ENCODE results near the gene USP50.

- no peak for TF ChIP-seq CTCF (IDR thresholded peaks at IDR 0.05; ENCODE audit: insufficient read depth, low read length, poor library complexity, severe bottlenecking)
- TF ChIP-seq EZH2phosphoT487 (conservative IDR thresholded peaks at IDR 0.05; ENCODE audit: low read length), result no peak
Measured at GRCh38 chr15:50485389-50485788, 61.1 kb downstream of the USP50 start.

Measured in SU-DHL-6 (cell line).